ENCODE measurements around the gene ZFP64. TPM values are rescaled to one million over a fixed set of nuclear protein-coding genes. Genes with fewer than 3 reads are reported as not detected.
A peak's percentile ranks its signal among the peaks of the same experiment; 100 is the strongest.

Gene ZFP64
- polyA plus RNA-seq (2011; rRNA removed) (20.7 and 29.0 TPM in 2 replicates), polyA minus RNA-seq (2011; rRNA and poly(A)+ RNA removed) (43.8 and 74.6 TPM in 2 replicates)

DNA sequence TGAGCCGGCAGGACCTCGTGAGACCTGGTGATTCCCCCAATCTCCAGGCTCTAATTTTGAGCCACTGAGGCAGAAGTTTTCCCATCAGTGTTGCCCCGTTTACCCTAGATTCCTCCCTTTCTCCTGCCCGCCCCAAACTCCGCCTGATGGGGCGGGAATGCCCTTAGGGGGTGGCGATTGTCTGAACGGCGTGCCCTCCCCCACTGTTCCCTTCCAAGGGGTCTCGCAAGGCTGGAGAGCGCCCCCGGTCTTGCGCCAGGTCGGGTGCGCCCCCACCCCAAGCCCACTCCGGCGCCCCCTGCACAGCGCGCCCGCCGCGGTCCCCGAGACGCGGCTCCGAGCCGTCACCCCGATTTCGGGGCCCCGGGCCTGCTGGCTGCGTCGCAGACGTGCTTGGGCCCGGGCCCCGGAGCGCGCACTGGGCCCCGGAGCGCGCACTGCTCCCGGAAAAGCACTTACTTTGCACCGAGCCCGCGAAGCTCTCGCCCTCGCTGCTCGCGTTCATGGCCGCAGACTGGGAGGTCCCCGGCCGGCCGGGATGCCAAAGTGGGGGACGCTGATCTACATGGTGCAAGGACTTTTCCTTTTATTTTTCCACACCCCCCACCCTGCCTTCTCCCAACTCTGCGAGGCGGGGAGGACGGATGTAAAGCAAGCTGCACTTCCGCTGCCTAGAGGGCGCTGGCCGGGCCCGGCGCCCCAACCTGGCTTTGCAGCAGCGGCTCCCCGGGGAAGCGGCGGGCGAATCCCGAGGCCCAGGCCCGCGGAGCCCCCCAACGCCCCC lies at the start of gene ZFP64:
TSS of gene ZFP64 (minus strand) at position 648 of the 784 bp plus-strand sequence. CDS start at position 505, 143 bp downstream.
- peak; percentile 27 for DNase-seq (ENCODE audit: low read depth)
- ChIA-PET CTCF (interaction anchor here (0.6 to 1.5 kb wide), 7 partner anchors 10 to 71 kb away, joined by 3 to 6 read pairs (median 4); no protein-coding TSS in a partner anchor), POLR2A (no interaction called here)
- TF ChIP-seq CTCF (IDR thresholded peaks at IDR 0.05; ENCODE audit: insufficient read depth, low read depth, low read length), result peak; percentile 78
- no peaks in the 10 kb centered on the region for H3K27me3 ChIP-seq (ENCODE audit: control insufficient read depth, insufficient read depth, low read length)
- H3K4me3 ChIP-seq (ENCODE audit: low read depth, low read length), result peak within 1 kb of the TSS; percentile 83
- no peaks in the 10 kb centered on the region; the same call in 1 of the 2 replicates for H3K36me3 ChIP-seq (ENCODE audit: control insufficient read depth, insufficient read depth, low read length)

DNA sequence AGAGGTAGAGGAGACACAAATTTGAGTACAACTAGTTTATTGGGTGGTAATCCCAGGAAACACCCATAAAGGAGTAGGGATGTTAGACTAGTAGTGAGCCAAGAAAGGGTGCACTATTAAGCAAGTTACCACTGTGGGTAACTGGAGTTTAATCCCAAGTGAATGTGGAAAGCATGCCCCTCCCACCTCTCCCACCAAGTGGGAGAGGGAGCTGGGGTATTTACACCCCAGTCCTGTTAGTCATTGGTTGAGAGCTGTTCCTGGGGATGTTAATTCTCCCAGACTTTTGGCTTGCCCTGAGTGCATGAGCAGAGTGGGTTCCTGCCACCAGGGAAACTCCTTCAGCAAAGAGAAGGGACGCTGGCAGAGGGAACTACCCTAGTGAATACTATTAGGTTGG lies 49.2 kb upstream of the ZFP64 start:
- no peak for TF ChIP-seq CTCF (IDR thresholded peaks at IDR 0.05; ENCODE audit: insufficient read depth, low read depth, low read length)
- no peak for DNase-seq (ENCODE audit: low read depth)
- Histone ChIP-seq H3K4me3 (ENCODE audit: low read depth, low read length) (no peak overlapping the region), H3K27me3 (ENCODE audit: control insufficient read depth, insufficient read depth, low read length) (no peaks in the 10 kb centered on the region), H3K36me3 (ENCODE audit: control insufficient read depth, insufficient read depth, low read length) (no peaks in the 10 kb centered on the region)
- ChIA-PET CTCF (interaction anchor here (1.8 kb wide), 1 partner anchor 1307 kb away, joined by 5 read pairs; no protein-coding TSS in a partner anchor), POLR2A (no interaction called here)

DNA sequence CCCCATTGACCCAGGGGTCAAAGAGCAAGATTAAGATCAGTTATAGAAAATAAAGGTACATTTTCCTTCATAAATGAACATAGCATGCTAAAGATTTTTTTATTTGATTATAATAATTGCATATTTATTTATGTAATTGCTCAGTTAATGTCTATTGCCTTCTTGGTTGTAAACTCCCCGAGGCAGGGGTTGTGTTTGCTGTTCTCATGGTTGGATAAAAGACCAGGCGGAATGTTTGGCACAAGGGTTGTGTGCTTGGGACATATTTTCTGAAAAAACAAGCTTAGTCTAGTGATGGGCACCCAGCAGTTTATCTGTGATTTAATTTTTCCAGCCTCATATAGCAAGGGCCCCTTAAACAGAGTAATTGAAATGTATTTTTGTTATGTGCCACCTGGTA lies 47.5 kb upstream of the ZFP64 start:
- ChIA-PET POLR2A (no interaction called here), CTCF (interaction anchor here (0.6 to 1.2 kb wide), 2 partner anchors 31 to 1309 kb away, joined by 3 read pairs; no protein-coding TSS in a partner anchor)
- Histone ChIP-seq H3K27me3 (ENCODE audit: control insufficient read depth, insufficient read depth, low read length) (no peaks in the 10 kb centered on the region), H3K4me3 (ENCODE audit: low read depth, low read length) (no peak overlapping the region), H3K36me3 (ENCODE audit: control insufficient read depth, insufficient read depth, low read length) (no peaks in the 10 kb centered on the region)
- TF ChIP-seq CTCF (IDR thresholded peaks at IDR 0.05; ENCODE audit: insufficient read depth, low read depth, low read length), result no peak
- DNase-seq (ENCODE audit: low read depth), result no peak

DNA sequence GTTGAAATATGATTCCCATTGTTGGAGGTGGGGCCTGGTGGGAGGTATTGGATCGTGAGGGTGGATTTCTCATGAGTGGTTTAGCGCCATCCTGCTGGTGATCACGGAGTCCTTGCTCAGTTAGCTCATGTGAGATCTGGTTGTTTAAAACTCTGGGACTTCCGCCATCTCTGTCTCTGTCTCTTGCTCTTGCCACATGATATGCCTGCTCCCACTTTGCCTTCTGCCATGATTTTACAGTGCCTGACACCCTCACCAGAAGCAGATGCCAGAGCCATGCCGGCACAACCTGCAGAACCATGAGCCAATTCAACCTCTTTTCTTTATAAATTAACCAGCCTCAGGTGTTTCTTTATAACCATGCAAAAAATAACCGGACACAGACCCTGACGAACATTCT lies 44.7 kb upstream of the ZFP64 start:
- Histone ChIP-seq H3K36me3 (ENCODE audit: control insufficient read depth, insufficient read depth, low read length) (no peaks in the 10 kb centered on the region), H3K27me3 (ENCODE audit: control insufficient read depth, insufficient read depth, low read length) (no peaks in the 10 kb centered on the region), H3K4me3 (ENCODE audit: low read depth, low read length) (no peak overlapping the region)
- no peak for TF ChIP-seq CTCF (IDR thresholded peaks at IDR 0.05; ENCODE audit: insufficient read depth, low read depth, low read length)
- DNase-seq (ENCODE audit: low read depth), result no peak
- CTCF ChIA-PET, result no interaction called here
- POLR2A ChIA-PET, result no interaction called here

DNA sequence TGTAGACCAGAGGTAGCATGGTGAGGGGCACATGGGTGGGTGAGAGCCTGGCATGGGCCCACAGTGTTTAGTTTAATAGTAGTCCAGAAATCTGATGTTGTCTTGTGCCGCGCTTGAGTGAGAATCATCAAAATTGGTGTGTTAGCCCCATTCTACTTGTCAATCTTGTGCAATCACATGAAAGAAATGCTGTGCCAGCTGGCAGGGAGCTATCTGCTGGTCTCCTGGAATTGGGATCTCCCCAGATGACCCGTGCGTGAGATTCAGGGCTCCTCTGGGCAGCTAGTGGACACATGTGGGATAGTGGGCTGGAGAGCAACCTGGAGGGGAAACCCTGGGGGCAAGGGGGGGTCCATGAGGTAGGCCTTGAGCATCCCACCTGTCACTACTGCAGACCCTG lies 43.5 kb upstream of the ZFP64 start:
- ChIA-PET CTCF (no interaction called here), POLR2A (no interaction called here)
- Histone ChIP-seq H3K36me3 (ENCODE audit: control insufficient read depth, insufficient read depth, low read length) (no peaks in the 10 kb centered on the region), H3K4me3 (ENCODE audit: low read depth, low read length) (no peak overlapping the region), H3K27me3 (ENCODE audit: control insufficient read depth, insufficient read depth, low read length) (no peaks in the 10 kb centered on the region)
- no peak for DNase-seq (ENCODE audit: low read depth)
- TF ChIP-seq CTCF (IDR thresholded peaks at IDR 0.05; ENCODE audit: insufficient read depth, low read depth, low read length), result no peak
